Measurements from ENCODE around the gene CASZ1.
A peak's percentile ranks its signal among the peaks of the same experiment; 100 is the strongest.

The CASZ1 gene

GRCh38 chr1:10720635-10721034, 75.8 kb downstream of the CASZ1 start:
- no peak for TF ChIP-seq POLR2A (IDR thresholded peaks at IDR 0.05; ENCODE audit: low read depth, low read length)
- no peak for DNase-seq (ENCODE audit: insufficient read length, low spot score)
- no peak for FAIRE-seq

- FAIRE-seq (no peak), DNase-seq (ENCODE audit: insufficient read length, low spot score) (no peak)
- TF ChIP-seq POLR2A (IDR thresholded peaks at IDR 0.05; ENCODE audit: low read depth, low read length): no peak
These were observed 78.4 kb downstream of the CASZ1 start for GRCh38 chr1:10718083-10718415.

GRCh38 chr1:10717296-10718082, 79.0 kb downstream of the CASZ1 start:
- no peak for DNase-seq (ENCODE audit: insufficient read length, low spot score)
- FAIRE-seq: no peak
- no peak for TF ChIP-seq POLR2A (IDR thresholded peaks at IDR 0.05; ENCODE audit: low read depth, low read length)

GRCh38 chr1:10716840-10717239, 79.6 kb downstream of the CASZ1 start:
- FAIRE-seq: no peak

DNA sequence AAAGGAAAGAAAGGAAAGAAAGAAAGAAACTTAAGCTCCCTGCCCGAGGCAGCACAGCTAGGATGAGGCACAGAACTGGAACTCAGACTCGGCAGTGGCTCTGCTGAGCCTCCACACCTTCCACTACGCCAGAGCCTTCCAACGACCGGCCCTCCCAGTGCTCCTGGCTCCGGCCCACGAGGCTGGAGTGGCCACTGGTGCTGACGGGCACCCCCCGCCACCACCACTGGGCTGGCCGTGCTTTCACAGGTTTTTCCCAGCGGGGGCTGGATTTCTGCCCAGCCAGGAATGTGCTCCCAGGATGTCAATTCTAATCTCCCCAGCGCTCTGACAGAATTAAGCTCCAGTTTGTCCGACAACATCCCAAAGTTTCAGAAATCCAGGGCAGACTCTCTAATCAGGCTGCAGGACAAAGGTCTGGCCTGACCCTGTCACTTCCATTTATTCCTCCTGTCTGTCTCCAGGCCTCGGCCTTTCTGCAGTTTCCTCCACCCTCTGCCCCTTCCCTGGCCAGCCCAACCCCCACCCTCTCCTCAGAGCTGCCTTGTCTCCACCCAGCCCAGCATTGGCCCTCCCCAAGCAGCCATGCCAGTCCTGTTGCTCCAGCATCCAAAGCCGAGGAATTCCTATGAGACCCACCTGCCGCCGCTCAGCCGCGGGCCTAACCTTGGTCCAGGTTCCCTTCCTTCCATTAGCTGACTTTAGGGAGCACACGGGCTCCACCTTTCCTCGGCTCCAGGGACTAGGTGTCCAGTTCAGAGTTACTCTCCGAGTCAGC, 81.9 kb downstream of the CASZ1 start:
- FAIRE-seq: no peak
- DNase-seq (ENCODE audit: insufficient read length, low spot score): peak; percentile 53
- TF ChIP-seq POLR2A (IDR thresholded peaks at IDR 0.05; ENCODE audit: low read depth, low read length): no peak

More at GRCh38 chr1:10716840-10717239, 79.6 kb downstream of the CASZ1 start:
- TF ChIP-seq POLR2A (IDR thresholded peaks at IDR 0.05; ENCODE audit: low read depth, low read length): no peak
- no peak for DNase-seq (ENCODE audit: insufficient read length, low spot score)

DNA sequence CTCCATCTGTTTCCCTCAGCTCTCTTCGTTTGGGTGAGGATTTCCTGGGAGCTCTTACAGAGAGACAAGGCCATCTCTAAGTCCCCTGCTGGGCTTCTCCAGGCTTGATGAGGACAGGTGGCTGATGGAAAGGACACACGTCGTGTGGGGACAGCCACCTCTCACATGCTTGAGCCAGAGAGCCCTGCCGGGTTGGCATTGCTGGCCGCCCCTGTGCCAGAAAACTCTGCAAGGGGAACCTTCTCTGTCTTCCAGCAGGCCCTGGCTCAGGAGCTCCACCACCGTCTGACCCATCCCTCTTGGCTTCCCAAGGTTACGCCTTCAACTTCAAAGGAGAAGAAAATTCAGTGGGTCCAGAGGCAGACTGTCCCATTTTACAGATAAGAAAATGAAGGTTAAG, 82.8 kb downstream of the CASZ1 start:
- no peak for DNase-seq (ENCODE audit: insufficient read length, low spot score)
- FAIRE-seq: no peak
- no peak for TF ChIP-seq POLR2A (IDR thresholded peaks at IDR 0.05; ENCODE audit: low read depth, low read length)

DNA sequence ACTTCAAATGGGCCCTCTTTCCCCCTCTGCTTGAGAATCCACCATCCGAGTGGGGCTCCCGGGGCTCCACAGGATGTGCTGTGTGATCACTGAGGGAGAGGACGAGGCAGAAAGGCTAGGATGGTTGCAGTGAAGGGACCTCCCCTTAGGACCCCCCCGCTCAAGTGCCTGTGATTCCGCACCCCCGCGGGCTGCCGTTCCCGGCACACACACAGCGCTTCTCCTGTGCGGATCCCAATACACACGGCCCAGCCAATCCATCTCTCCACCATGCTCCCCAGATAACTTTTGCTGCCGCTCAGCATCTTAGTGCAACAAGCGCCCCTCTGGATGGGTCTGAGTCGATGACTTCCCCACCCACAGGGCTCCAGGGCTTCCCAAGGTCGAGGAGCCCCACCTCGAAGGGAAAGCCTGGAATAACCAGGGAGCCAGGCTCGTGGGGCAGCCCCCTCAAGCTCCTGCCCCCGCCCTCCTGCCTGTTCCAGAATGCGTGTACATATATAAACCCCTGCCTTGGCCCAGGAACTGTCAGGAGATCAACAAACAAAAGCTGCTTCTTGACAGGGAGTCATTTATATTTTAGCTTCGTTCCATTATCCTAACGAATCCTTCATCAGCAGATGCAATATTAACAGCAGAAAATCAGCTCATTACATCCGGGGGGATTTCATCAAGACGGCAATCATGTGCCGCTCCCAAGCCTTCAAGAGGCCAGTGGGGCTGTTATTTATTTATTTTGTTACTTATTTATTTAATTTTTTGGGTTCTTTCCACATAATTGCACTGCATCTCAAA, 83.7 kb downstream of the CASZ1 start:
- FAIRE-seq (no peak), DNase-seq (ENCODE audit: insufficient read length, low spot score) (no peak)
- no peak for TF ChIP-seq POLR2A (IDR thresholded peaks at IDR 0.05; ENCODE audit: low read depth, low read length)

GRCh38 chr1:10710489-10710888, 86.0 kb downstream of the CASZ1 start:
- FAIRE-seq: no peak
- no peak for DNase-seq (ENCODE audit: insufficient read length, low spot score)
- no peak for TF ChIP-seq POLR2A (IDR thresholded peaks at IDR 0.05; ENCODE audit: low read depth, low read length)

- FAIRE-seq: no peak
- DNase-seq (ENCODE audit: insufficient read length, low spot score): no peak
- no peak for TF ChIP-seq POLR2A (IDR thresholded peaks at IDR 0.05; ENCODE audit: low read depth, low read length)
These were observed 86.8 kb downstream of the CASZ1 start for GRCh38 chr1:10709646-10710045.

DNA sequence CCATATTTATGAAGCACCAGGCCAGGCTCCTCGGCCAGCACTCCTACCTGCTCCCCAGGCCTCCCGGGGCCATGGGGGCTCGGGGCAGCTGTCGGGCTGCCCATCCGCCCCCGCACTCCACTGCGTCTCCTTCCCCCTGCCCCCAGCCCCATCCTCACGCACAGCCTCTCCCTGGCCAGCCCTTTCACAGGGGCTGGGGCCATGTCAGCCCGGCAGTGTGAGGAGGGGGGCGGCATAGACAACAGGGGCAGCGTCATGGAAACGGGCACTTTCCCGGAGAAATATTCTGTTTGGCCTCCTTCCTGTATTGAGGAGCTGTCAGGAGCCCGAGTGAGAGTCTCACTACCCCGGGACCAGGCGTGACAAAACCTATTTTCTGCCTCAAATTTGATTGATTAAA, 87.3 kb downstream of the CASZ1 start:
- DNase-seq (ENCODE audit: insufficient read length, low spot score) (no peak), FAIRE-seq (no peak)
- TF ChIP-seq POLR2A (IDR thresholded peaks at IDR 0.05; ENCODE audit: low read depth, low read length): no peak

- no peak for FAIRE-seq
- no peak for TF ChIP-seq POLR2A (IDR thresholded peaks at IDR 0.05; ENCODE audit: low read depth, low read length)
- DNase-seq (ENCODE audit: insufficient read length, low spot score): no peak
These were observed 87.7 kb downstream of the CASZ1 start for GRCh38 chr1:10708757-10709156.

DNA sequence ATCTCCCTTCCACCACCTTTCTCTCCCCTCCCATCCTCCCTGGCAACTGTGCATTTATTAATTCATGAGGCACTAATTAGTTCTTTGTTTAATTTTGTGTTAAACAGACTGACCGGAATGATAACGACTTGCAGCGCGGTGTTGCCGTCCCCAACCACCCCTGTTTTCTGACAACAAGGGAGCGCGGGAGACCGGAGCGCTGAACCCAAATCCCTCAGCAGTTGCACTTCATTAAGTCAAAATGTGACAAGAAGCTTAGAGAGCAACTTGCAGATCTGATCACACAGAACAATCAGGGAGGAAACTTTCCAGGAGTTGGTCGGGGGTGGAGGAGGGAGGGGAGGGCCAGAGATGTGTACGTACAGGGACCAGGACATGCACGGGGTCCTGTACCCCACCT, 89.2 kb downstream of the CASZ1 start:
- no peak for TF ChIP-seq POLR2A (IDR thresholded peaks at IDR 0.05; ENCODE audit: low read depth, low read length)
- FAIRE-seq: no peak

DNA sequence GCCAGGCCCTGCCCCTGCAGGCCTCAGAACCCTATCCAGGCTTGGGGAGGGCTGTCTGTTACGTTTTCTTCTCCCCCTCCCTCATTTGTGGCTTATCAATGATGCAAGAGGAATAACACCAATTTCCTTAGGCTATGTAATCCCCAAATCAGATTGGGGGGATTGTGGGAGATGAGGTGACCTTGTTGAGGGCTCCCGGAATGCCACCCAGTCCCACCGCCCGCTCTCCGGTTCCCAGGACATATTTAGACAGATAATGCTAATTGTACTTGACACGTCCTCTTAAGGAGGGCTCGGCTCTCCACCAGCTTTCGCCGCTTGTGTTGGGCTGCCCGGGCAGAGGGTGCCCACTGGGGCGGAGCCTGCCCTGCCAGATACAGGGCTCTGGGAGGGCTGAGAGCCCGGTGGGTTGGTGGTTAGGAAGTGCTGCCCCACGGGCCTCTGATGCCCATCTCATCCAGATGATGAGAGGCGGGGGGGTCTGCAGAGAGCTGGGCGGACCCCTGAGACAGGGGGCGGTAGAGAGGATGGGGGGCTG, 90.0 kb downstream of the CASZ1 start:
- FAIRE-seq (no peak), DNase-seq (ENCODE audit: insufficient read length, low spot score) (no peak)
- no peak for TF ChIP-seq POLR2A (IDR thresholded peaks at IDR 0.05; ENCODE audit: low read depth, low read length)

More for the DNA sequence above, 89.2 kb downstream of the CASZ1 start:
- DNase-seq (ENCODE audit: insufficient read length, low spot score): no peak

GRCh38 chr1:10705953-10706352, 90.5 kb downstream of the CASZ1 start:
- no peak for FAIRE-seq
- DNase-seq (ENCODE audit: insufficient read length, low spot score): no peak
- no peak for TF ChIP-seq POLR2A (IDR thresholded peaks at IDR 0.05; ENCODE audit: low read depth, low read length)

All from H54 (cell line).